T-cell (primary cell): ENCODE results near the gene PGAP3. TPM values are rescaled to one million over a fixed set of nuclear protein-coding genes. Genes with fewer than 3 reads are reported as not detected.

Source experiments
- ATAC-seq, 4 experiments: fragments of 200-7000 bp in 3 of 4; fragments of 150-1000 bp in 1 of 4; cut with Tn5 transposase; replicated peaks in 1 of 4; 1 replicate in 3 of 4; 2 replicates in 1 of 4; pipeline ENCODE4 v1.10.0; 2021; ENCODE audit warnings: moderate library complexity in 3 of 4, mild to moderate bottlenecking in 2 of 4, moderate number of reproducible peaks in 1 of 4
- CTCF ChIA-PET, 2 donors: fragments of 300-600 bp; sonication (Branson Sonifier 250); formaldehyde crosslinking; loops; one replicate each; lab custom pipeline; 2022; ENCODE audit warnings: antibody characterized with exemption in 2 of 2; lab: Charles Lee
- POLR2A ChIA-PET, 2 donors: fragments of 300-600 bp; sonication (Branson Sonifier 250); formaldehyde crosslinking; loops; one replicate each; lab custom pipeline; 2022; ENCODE audit warnings: antibody characterized with exemption in 2 of 2; lab: Charles Lee
- DNase-seq, 35 experiments: peaks; one replicate each; pipeline versions ENCODE4 v3.0.0 to v3.0.0-alpha.2; 2013 to 2023
- H3K27ac ChIP-seq: one replicate; pipeline ENCODE4 v1.5.1; 2013; ENCODE audit warnings: low read length
- H3K27me3 ChIP-seq, 2 experiments: replicated peaks in 1 of 2; 1 replicate in 1 of 2; 2 replicates in 1 of 2; pipeline versions ENCODE4 v1.6.1 to v1.7.0; 2013; ENCODE audit warnings: low read length in 1 of 2, mixed read lengths in 1 of 2; ENCODE audit not compliant: control insufficient read depth in 2 of 2, insufficient read depth in 2 of 2; ENCODE audit errors: extremely low read depth in 1 of 2
- H3K36me3 ChIP-seq, 2 donors: 1 replicate in 1 of 2; 2 replicates in 1 of 2; pipeline versions ENCODE4 v1.6.1 to v1.7.0; 2013; ENCODE audit warnings: low read length in 1 of 2; ENCODE audit not compliant: control insufficient read depth in 2 of 2, insufficient read depth in 1 of 2; ENCODE audit errors: extremely low read depth in 1 of 2
- H3K4me1 ChIP-seq, 2 experiments: 1 replicate in 1 of 2; 2 replicates in 1 of 2; pipeline versions ENCODE4 v1.6.1 to v1.7.0; 2013; ENCODE audit warnings: low read length in 2 of 2, mixed read lengths in 1 of 2; ENCODE audit not compliant: insufficient read depth in 2 of 2, control insufficient read depth in 1 of 2; ENCODE audit errors: extremely low read depth in 1 of 2
- H3K4me3 ChIP-seq, 2 donors: 1 replicate in 1 of 2; 2 replicates in 1 of 2; pipeline versions ENCODE4 v1.5.1 to v1.7.0; 2013; ENCODE audit warnings: mild to moderate bottlenecking in 2 of 2, low read length in 1 of 2, moderate library complexity in 1 of 2; ENCODE audit not compliant: control insufficient read depth in 1 of 2; ENCODE audit errors: extremely low read depth in 1 of 2
- H3K9me3 ChIP-seq: 2 replicates; pipeline ENCODE4 v1.7.0; 2013
- H3K27ac Mint-ChIP-seq, 2 donors: one replicate each; pipeline ENCODE4 v1.8.0; 2020 to 2021; ENCODE audit warnings: mild to moderate bottlenecking in 2 of 2, mixed read lengths in 2 of 2
- H3K27me3 Mint-ChIP-seq, 2 donors: one replicate each; pipeline ENCODE4 v1.8.0; 2021 to 2022; ENCODE audit warnings: mixed read lengths in 2 of 2
- H3K36me3 Mint-ChIP-seq: one replicate; pipeline ENCODE4 v1.8.0; 2021; ENCODE audit warnings: mixed read lengths
- H3K4me1 Mint-ChIP-seq, 3 donors: one replicate each; pipeline ENCODE4 v1.8.0; 2020 to 2022; ENCODE audit warnings: mixed read lengths in 3 of 3, mild to moderate bottlenecking in 1 of 3
- H3K4me3 Mint-ChIP-seq, 3 donors: one replicate each; pipeline ENCODE4 v1.8.0; 2020 to 2022; ENCODE audit warnings: mild to moderate bottlenecking in 3 of 3, mixed read lengths in 3 of 3, moderate library complexity in 3 of 3
- H3K9me3 Mint-ChIP-seq, 3 donors: one replicate each; pipeline ENCODE4 v1.8.0; 2020 to 2022; ENCODE audit warnings: mixed read lengths in 3 of 3
- WGBS: methylation state at CpG from one replicate; pipeline ENCODE4 v1.1.5; 2013; ENCODE audit warnings: missing lambda C conversion rate; ENCODE audit not compliant: insufficient coverage; 5-methylcytosine and 5-hydroxymethylcytosine counted together
- total RNA-seq, 35 experiments: library from RNA in 6 of 35; stranded (reverse) in 6 of 35; fragments of 120-200 nt in 1 of 35; gene quantifications; one replicate each; pipeline versions ENCODE4 v1.2.1 to v1.2.4 and lab custom pipeline; 2013 to 2026

Gene PGAP3
- total RNA-seq, 5 donors from 2014 or later (not counting 1 experiment from before 2014, with no cell fraction given), result 27.9 to 34.3 (median 31.7) TPM

DNA sequence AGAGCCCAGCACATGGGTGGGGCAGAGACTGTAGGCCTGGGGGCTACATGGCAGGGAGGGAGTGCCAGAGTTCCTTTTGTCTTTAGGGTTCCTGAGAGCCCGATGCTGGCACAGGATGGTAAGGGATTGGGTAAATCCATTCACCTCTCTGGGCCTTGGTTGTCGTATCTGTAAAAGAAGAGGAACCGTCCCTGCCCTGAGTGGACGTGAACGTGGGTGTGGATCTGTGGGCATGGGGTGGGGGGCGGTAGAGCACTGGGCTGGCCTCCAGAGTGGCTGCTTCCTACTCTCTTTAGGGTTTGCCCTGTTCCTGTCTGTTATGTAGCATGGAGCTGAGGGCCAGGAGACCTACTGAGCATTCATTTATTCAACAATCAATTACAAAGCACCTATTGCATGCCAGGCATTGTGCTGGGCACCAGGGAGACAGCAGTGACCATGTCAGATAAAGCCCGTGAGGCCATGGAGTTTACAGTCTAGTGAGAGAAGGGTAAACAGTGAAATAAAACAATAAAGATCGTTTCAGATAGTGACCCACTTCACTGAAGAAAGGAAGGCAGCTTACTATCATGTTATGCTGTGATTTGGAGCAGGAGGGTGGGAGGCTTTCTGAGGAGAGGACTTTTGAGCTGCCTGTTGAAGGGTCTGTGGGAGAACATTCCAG, 35.8 kb downstream of the PGAP3 start:
- ChIA-PET POLR2A (interaction anchor here (0.5 to 0.6 kb wide), 3 partner anchors 30 to 817 kb away, joined by 3 to 13 read pairs (median 10); no protein-coding TSS in a partner anchor), CTCF (interaction anchor here (0.6 to 4.6 kb wide), 3 partner anchors 29 to 241 kb away, joined by 6 to 27 read pairs (median 10); no protein-coding TSS in a partner anchor)
- Histone ChIP-seq H3K36me3 (peaks cover 8 to 38% of the 10 kb centered on the region in 2 donors), H3K27me3 (no peaks in the 10 kb centered on the region), H3K4me3 (no peak overlapping the region), H3K27ac (peak overlapping the region; percentile 12), H3K9me3 (no peaks in the 10 kb centered on the region), H3K4me1 (peaks cover 0 to 36% of the 10 kb centered on the region in 2 experiments)
- Mint-ChIP-seq H3K4me1 (peaks cover 49 to 63% (median 61%) of the 10 kb centered on the region in 3 donors), H3K9me3 (no peaks in the 10 kb centered on the region), H3K27me3 (no peaks in the 10 kb centered on the region), H3K27ac (peak overlapping the region; percentile 42 to 69), H3K4me3 (no peak overlapping the region), H3K36me3 (peaks cover 23% of the 10 kb centered on the region)
- no peak for ATAC-seq
- 85% methylated on average over 6 of the region's 8 CpGs for WGBS
- DNase-seq, result no peak

DNA sequence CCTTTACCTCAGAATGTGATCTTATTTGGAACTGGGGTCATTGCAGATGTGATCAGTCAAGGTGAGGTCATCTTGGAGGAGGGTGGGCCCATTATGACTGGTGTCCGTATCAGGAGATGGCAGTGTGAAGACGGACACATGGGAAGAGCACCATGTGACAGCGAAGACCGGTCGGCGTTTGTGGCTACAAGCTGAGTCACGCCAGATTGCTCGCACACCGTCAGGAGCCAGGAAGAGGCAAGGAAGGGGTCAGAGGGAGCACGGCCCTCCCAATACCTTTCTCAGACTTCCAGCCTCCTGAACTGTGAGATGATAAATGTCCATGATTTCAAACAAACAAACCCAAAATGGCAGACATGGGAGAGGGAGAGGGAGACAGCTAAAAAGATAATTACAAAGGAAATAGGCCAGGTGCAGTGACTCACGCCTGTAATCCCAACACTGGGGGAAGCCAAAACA, 37.7 kb downstream of the PGAP3 start:
- Mint-ChIP-seq H3K4me1 (peaks cover 48 to 60% (median 59%) of the 10 kb centered on the region in 3 donors), H3K4me3 (no peak overlapping the region), H3K36me3 (peaks cover 16% of the 10 kb centered on the region)

GRCh38 chr17:39648616-39649366, 39.1 kb downstream of the PGAP3 start:
- Mint-ChIP-seq H3K4me3 (no peak overlapping the region), H3K27ac (peak overlapping the region; percentile 8 to 37), H3K27me3 (no peaks in the 10 kb centered on the region), H3K36me3 (peaks cover 15% of the 10 kb centered on the region), H3K4me1 (peaks cover 47 to 62% (median 61%) of the 10 kb centered on the region in 3 donors), H3K9me3 (no peaks in the 10 kb centered on the region)
- Histone ChIP-seq H3K9me3 (no peaks in the 10 kb centered on the region), H3K4me1 (peaks cover 0 to 46% of the 10 kb centered on the region in 2 experiments), H3K4me3 (no peak overlapping the region), H3K27me3 (no peaks in the 10 kb centered on the region), H3K36me3 (peaks cover 8 to 13% of the 10 kb centered on the region in 2 donors), H3K27ac (no peak overlapping the region)
- 97% methylated on average over 5 of the region's 15 CpGs for WGBS
- ChIA-PET POLR2A (no interaction called here), CTCF (interaction anchor here in 1 of 2 donors (0.9 to 1.8 kb wide), 2 partner anchors 24 to 27 kb away, joined by 4 to 6 read pairs; no protein-coding TSS in a partner anchor)
- ATAC-seq (no peak), DNase-seq (no peak)

More for the DNA sequence above, 37.7 kb downstream of the PGAP3 start:
- ChIA-PET POLR2A (no interaction called here), CTCF (interaction anchor here (0.6 to 1.2 kb wide), 2 partner anchors 27 to 32 kb away, joined by 4 to 5 read pairs; no protein-coding TSS in a partner anchor)
- H3K9me3 ChIP-seq, result no peaks in the 10 kb centered on the region
- Mint-ChIP-seq H3K27ac (peak overlapping the region in 1 of 2 donors; percentile 30), H3K9me3 (no peaks in the 10 kb centered on the region), H3K27me3 (no peaks in the 10 kb centered on the region)
- no peak for ATAC-seq
- WGBS, result 93% methylated on average over 7 of the region's 11 CpGs
- no peak overlapping the region for H3K4me3 ChIP-seq
- no peak overlapping the region for H3K27ac ChIP-seq
- no peak for DNase-seq
- H3K4me1 ChIP-seq, result peaks cover 0 to 44% of the 10 kb centered on the region in 2 experiments
- no peaks in the 10 kb centered on the region for H3K27me3 ChIP-seq
- peaks cover 8 to 22% of the 10 kb centered on the region in 2 donors for H3K36me3 ChIP-seq

DNA sequence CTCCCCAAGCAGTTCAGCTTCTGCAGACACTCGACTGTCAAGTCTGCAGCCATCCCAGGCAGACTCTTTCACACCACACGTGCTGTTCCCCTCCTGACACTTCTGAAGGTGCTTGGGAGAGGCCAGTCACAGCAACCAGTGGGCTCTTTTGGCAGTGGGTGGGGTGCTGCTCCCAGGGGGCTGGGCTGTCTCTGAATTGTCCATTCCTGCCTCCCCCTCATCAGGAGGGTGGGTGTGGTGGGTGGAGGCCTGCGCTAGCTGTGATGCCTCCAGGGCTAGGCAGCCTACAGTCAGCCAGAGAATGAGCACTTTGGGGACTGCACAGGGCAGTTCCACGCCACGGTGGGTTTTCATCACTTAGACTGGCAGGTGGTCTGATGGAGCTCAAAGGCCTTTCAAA, 40.6 kb downstream of the PGAP3 start:
- ChIA-PET CTCF (interaction anchor here in 1 of 2 donors (1.8 kb wide), 1 partner anchor 26 kb away, joined by 6 read pairs; no protein-coding TSS in a partner anchor), POLR2A (no interaction called here)
- Histone ChIP-seq H3K4me1 (peaks cover 2 to 47% of the 10 kb centered on the region in 2 experiments), H3K27ac (no peak overlapping the region), H3K36me3 (peaks cover 9 to 10% of the 10 kb centered on the region in 2 donors), H3K27me3 (no peaks in the 10 kb centered on the region), H3K4me3 (no peak overlapping the region), H3K9me3 (no peaks in the 10 kb centered on the region)
- ATAC-seq (no peak), DNase-seq (no peak)
- Mint-ChIP-seq H3K9me3 (no peaks in the 10 kb centered on the region), H3K27ac (no peak overlapping the region), H3K4me3 (no peak overlapping the region), H3K27me3 (no peaks in the 10 kb centered on the region), H3K36me3 (peaks cover 12% of the 10 kb centered on the region), H3K4me1 (peaks cover 55 to 67% (median 64%) of the 10 kb centered on the region in 3 donors)
- WGBS, result 71% methylated on average over 3 of the region's 5 CpGs

DNA sequence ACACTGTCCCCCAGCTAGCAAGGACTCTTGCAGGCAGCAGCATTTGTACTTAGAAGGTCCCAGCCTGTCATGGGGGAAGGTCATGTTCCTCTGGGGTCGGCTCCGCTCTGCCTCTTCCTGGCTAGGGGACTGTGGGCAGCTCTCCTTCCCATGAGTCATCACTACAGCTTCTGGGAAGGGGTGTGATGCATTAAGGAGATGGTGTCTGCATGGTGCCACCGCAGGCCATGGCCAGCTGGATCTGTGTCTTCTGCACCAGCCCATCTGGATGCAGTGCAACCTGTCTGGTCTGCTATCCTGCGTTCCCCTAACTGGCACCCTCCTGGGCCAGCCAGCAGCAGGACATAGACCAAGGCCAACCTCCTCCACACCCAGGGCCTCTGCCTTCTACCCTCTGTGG, 44.6 kb downstream of the PGAP3 start:
- Mint-ChIP-seq H3K36me3 (no peaks in the 10 kb centered on the region), H3K27ac (no peak overlapping the region), H3K4me1 (peaks cover 65 to 76% (median 75%) of the 10 kb centered on the region in 3 donors), H3K4me3 (peak overlapping the region in 1 of 3 donors; percentile 8), H3K9me3 (no peaks in the 10 kb centered on the region), H3K27me3 (no peaks in the 10 kb centered on the region)
- Histone ChIP-seq H3K4me3 (no peak overlapping the region), H3K36me3 (peaks cover 2 to 4% of the 10 kb centered on the region in 2 donors), H3K27me3 (no peaks in the 10 kb centered on the region), H3K27ac (no peak overlapping the region), H3K9me3 (no peaks in the 10 kb centered on the region), H3K4me1 (peaks cover 21 to 80% of the 10 kb centered on the region in 2 experiments)
- WGBS, result 84% methylated on average over 4 of the region's 4 CpGs
- DNase-seq (no peak), ATAC-seq (no peak)
- ChIA-PET CTCF (interaction anchor here (0.5 to 2.0 kb wide), 2 partner anchors 11 to 317 kb away, joined by 4 to 5 read pairs; no protein-coding TSS in a partner anchor), POLR2A (no interaction called here)
